ENCODE measurements around the gene RTBDN. TPM values are rescaled to one million over a fixed set of nuclear protein-coding genes. Genes with fewer than 3 reads are reported as not detected.

The RTBDN gene
- total and polyA plus RNA-seq, 10 of the 15 experiments (the other 5 are each of a cell fraction or from before 2014, with no cell fraction given): 0.45 TPM; not detected in 9

- no TSS peak for BruUV-seq (replicated peaks)
- H3K9ac ChIP-seq (ENCODE audit: control insufficient read depth, insufficient read depth, low read length): peak within 1 kb of the TSS; percentile 78
- intact Hi-C loops (cut with micrococcal nuclease; ENCODE audit: unreplicated experiment) (no loop called here), in situ Hi-C loops (cut with MboI) (no loop called here)
- SMC1A ChIA-PET (ENCODE audit: uncharacterized antibody, unreplicated experiment): interaction anchor here (0.8 to 1.4 kb wide), 2 partner anchors 11 to 40 kb away, joined by 3 to 7 read pairs; no protein-coding TSS in a partner anchor
- H3K36me3 ChIP-seq (ENCODE audit: control insufficient read depth in 2 of 2, insufficient read depth in 2 of 2, low read length in 1 of 2): peaks cover 0 to 1% of the 10 kb centered on the region in 2 experiments; a peak in 3 of 4 replicates
- FAIRE-seq: peak; percentile 93
- peak within 1 kb of the TSS; percentile 78 for H3K4me3 ChIP-seq
- peaks cover 11% of the 10 kb centered on the region for H3K79me2 ChIP-seq (ENCODE audit: control insufficient read depth, insufficient read depth, low read length)
- DNase-seq (ENCODE audit: low read depth, low spot score): no peak
- RAD21 ChIA-PET (ENCODE audit: unreplicated experiment): interaction anchor here (1.2 to 2.2 kb wide), 6 partner anchors 11 to 159 kb away, joined by 3 to 11 read pairs (median 5); no protein-coding TSS in a partner anchor
- peak within 1 kb of the TSS; percentile 98 for H3K4me2 ChIP-seq (ENCODE audit: control insufficient read depth, insufficient read depth)
- peak; percentile 94 for ATAC-seq
- POLR2A ChIA-PET: interaction anchor here (0.6 to 1.0 kb wide), 5 partner anchors 10 to 29 kb away, joined by 3 to 7 read pairs (median 4); partner anchors contain the start of gene JUNB
- H4K20me1 ChIP-seq (ENCODE audit: control insufficient read depth, insufficient read depth): no peaks in the 10 kb centered on the region
- 3% methylated on average over 63 of the region's 66 CpGs for WGBS (ENCODE audit: insufficient coverage, insufficient replicate concordance, low lambda C conversion rate, missing lambda C conversion rate)
- no peaks in the 10 kb centered on the region for H3K9me3 ChIP-seq (replicated peaks; ENCODE audit: control insufficient read depth, insufficient read depth, low read length)
- H2AFZ ChIP-seq (ENCODE audit: control insufficient read depth, low read depth, low read length): peak within 1 kb of the TSS; percentile 91
- H3K27me3 ChIP-seq (replicated peaks in 1 of 2; ENCODE audit: control insufficient read depth in 2 of 2, insufficient read depth in 2 of 2, low read length in 1 of 2): no peaks in the 10 kb centered on the region
- peaks cover 13% of the 10 kb centered on the region for H3K4me1 ChIP-seq (ENCODE audit: control insufficient read depth, insufficient read depth, low read length)
- peak within 1 kb of the TSS; percentile 74 for H3K27ac ChIP-seq (ENCODE audit: control insufficient read depth, insufficient read depth)
- CTCF ChIA-PET: interaction anchor here (0.7 to 1.9 kb wide), 8 partner anchors 10 to 159 kb away, joined by 3 to 12 read pairs (median 5); no protein-coding TSS in a partner anchor
- TF ChIP-seq ZNF24 (IDR thresholded peaks at IDR 0.05): no peak
- TF ChIP-seq WRNIP1 (IDR thresholded peaks at IDR 0.05; ENCODE audit: borderline replicate concordance, low read depth, low read length): 0 out of 2 replicates have a peak, but pooled peaks have one; percentile 8
- peak; percentile 24; the same call in 1 of the 3 replicates for TF ChIP-seq POU2F2 (IDR thresholded peaks at IDR 0.05; ENCODE audit: borderline replicate concordance, low read depth, low read length)
- peak in 1 of 2 experiments; percentile 62; a peak in 2 of 4 replicates for TF ChIP-seq BHLHE40 (IDR thresholded peaks at IDR 0.05; ENCODE audit: borderline replicate concordance in 1 of 2, low read depth in 2 of 2, low read length in 1 of 2)
- TF ChIP-seq BMI1 (IDR thresholded peaks at IDR 0.05; ENCODE audit: borderline replicate concordance): no peak
- TF ChIP-seq FOXK2 (IDR thresholded peaks at IDR 0.05): peak; percentile 85
- no peak for TF ChIP-seq CEBPB (IDR thresholded peaks at IDR 0.05; ENCODE audit: borderline replicate concordance in 1 of 2, low read depth in 2 of 2, low read length in 2 of 2)
- TF ChIP-seq NFIC (IDR thresholded peaks at IDR 0.05; ENCODE audit: low read depth, low read length): no peak
- TF ChIP-seq EGR1 (IDR thresholded peaks at IDR 0.05; ENCODE audit: borderline replicate concordance in 1 of 2, low read depth in 2 of 2, low read length in 2 of 2): peak; percentile 65 to 100; a peak in 2 of 3 replicates
- no peak for TF ChIP-seq ZSCAN29 (IDR thresholded peaks at IDR 0.05)
- TF ChIP-seq TCF12 (IDR thresholded peaks at IDR 0.05; ENCODE audit: low read depth, low read length): no peak
- TF ChIP-seq, protein P1, sequence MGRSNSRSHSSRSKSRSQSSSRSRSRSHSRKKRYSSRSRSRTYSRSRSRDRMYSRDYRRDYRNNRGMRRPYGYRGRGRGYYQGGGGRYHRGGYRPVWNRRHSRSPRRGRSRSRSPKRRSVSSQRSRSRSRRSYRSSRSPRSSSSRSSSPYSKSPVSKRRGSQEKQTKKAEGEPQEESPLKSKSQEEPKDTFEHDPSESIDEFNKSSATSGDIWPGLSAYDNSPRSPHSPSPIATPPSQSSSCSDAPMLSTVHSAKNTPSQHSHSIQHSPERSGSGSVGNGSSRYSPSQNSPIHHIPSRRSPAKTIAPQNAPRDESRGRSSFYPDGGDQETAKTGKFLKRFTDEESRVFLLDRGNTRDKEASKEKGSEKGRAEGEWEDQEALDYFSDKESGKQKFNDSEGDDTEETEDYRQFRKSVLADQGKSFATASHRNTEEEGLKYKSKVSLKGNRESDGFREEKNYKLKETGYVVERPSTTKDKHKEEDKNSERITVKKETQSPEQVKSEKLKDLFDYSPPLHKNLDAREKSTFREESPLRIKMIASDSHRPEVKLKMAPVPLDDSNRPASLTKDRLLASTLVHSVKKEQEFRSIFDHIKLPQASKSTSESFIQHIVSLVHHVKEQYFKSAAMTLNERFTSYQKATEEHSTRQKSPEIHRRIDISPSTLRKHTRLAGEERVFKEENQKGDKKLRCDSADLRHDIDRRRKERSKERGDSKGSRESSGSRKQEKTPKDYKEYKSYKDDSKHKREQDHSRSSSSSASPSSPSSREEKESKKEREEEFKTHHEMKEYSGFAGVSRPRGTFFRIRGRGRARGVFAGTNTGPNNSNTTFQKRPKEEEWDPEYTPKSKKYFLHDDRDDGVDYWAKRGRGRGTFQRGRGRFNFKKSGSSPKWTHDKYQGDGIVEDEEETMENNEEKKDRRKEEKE (IDR thresholded peaks at IDR 0.05): no peak
- TF ChIP-seq TCF7 (IDR thresholded peaks at IDR 0.05; ENCODE audit: borderline replicate concordance): no peak
- no peak; the same call in 1 of the 2 replicates for TF ChIP-seq SMARCA5 (IDR thresholded peaks at IDR 0.05)
- no peak; the same call in 1 of the 2 replicates for TF ChIP-seq GATAD2B (conservative IDR thresholded peaks at IDR 0.05; ENCODE audit: low read depth)
- TF ChIP-seq SREBF1 (IDR thresholded peaks at IDR 0.05; ENCODE audit: low read length): peak; percentile 15; the same call in 1 of the 2 replicates
- TF ChIP-seq, protein P2, sequence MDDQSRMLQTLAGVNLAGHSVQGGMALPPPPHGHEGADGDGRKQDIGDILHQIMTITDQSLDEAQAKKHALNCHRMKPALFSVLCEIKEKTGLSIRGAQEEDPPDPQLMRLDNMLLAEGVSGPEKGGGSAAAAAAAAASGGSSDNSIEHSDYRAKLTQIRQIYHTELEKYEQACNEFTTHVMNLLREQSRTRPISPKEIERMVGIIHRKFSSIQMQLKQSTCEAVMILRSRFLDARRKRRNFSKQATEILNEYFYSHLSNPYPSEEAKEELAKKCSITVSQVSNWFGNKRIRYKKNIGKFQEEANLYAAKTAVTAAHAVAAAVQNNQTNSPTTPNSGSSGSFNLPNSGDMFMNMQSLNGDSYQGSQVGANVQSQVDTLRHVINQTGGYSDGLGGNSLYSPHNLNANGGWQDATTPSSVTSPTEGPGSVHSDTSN (IDR thresholded peaks at IDR 0.05; ENCODE audit: insufficient replicate concordance, low read depth, low read length): no peak
- no peak for TF ChIP-seq FOS (IDR thresholded peaks at IDR 0.05; ENCODE audit: borderline replicate concordance, extremely low read depth, insufficient read length)
- TF ChIP-seq NFYB (IDR thresholded peaks at IDR 0.05; ENCODE audit: insufficient read depth, low read depth, low read length): no peak
- TF ChIP-seq RBBP5 (conservative IDR thresholded peaks at IDR 0.05): no peak
Measured at GRCh38 chr19:12806242-12807081, 27.9 kb downstream of the RTBDN start, which contains the start of gene RNASEH2A. RNASEH2A (plus strand) TSS chr19:12806584; CDS start chr19:12806674, 90 bp downstream.
